ENCODE results near the gene ZNF789. TPM values are rescaled to one million over a fixed set of nuclear protein-coding genes. Genes with fewer than 3 reads are reported as not detected.
"Not testable (repeated sequence)": the region's sequence is repeated elsewhere in the genome, so short reads cannot be mapped to it uniquely, and the experiment has no call there.

Gene ZNF789
- polyA plus RNA-seq (2012; ENCODE audit: insufficient read depth, insufficient read length, low read depth), result 5.5 TPM

- H3K4me1 ChIP-seq, result no peaks in the 10 kb centered on the region; the same call in 1 of the 2 replicates
- TF ChIP-seq CTCF (IDR thresholded peaks at IDR 0.05; ENCODE audit: low read depth, low read length), result no peak
- peak within 1 kb of the TSS; percentile 92 for H3K4me3 ChIP-seq (ENCODE audit: low read depth, low read length)
- peaks cover under 1% of the 10 kb centered on the region; the same call in 1 of the 2 replicates for H3K36me3 ChIP-seq
- no peaks in the 10 kb centered on the region for H3K9me3 ChIP-seq
- H3K27me3 ChIP-seq, result no peaks in the 10 kb centered on the region
- peak; percentile 99 for DNase-seq
Observed at GRCh38 chr7:99472561-99473314, at the start of gene ZNF789. TSS of gene ZNF789 (plus strand) at chr7:99472890. CDS start at chr7:99476457, 3,567 bp downstream.

- Histone ChIP-seq H3K4me3 (ENCODE audit: low read depth, low read length) (no peak overlapping the region), H3K4me1 (no peaks in the 10 kb centered on the region), H3K27me3 (no peaks in the 10 kb centered on the region), H3K9me3 (no peaks in the 10 kb centered on the region), H3K36me3 (peaks cover 64% of the 10 kb centered on the region)
- DNase-seq, result no peak
- TF ChIP-seq CTCF (IDR thresholded peaks at IDR 0.05; ENCODE audit: low read depth, low read length), result no peak
Observed at GRCh38 chr7:99424932-99425730, 47.6 kb upstream of the ZNF789 start.

GRCh38 chr7:99428972-99429566 is 43.6 kb upstream of the ZNF789 start:
- H3K27me3 ChIP-seq, result no peaks in the 10 kb centered on the region

GRCh38 chr7:99429756-99430155 is 42.9 kb upstream of the ZNF789 start:
- no peaks in the 10 kb centered on the region for H3K27me3 ChIP-seq
- no peak overlapping the region for H3K4me3 ChIP-seq (ENCODE audit: low read depth, low read length)
- H3K4me1 ChIP-seq, result no peaks in the 10 kb centered on the region
- no peak for DNase-seq
- TF ChIP-seq CTCF (IDR thresholded peaks at IDR 0.05; ENCODE audit: low read depth, low read length), result no peak
- peaks cover 69% of the 10 kb centered on the region for H3K36me3 ChIP-seq
- no peaks in the 10 kb centered on the region for H3K9me3 ChIP-seq

More at GRCh38 chr7:99428972-99429566, 43.6 kb upstream of the ZNF789 start:
- TF ChIP-seq CTCF (IDR thresholded peaks at IDR 0.05; ENCODE audit: low read depth, low read length), result no peak
- Histone ChIP-seq H3K36me3 (peaks cover 73% of the 10 kb centered on the region), H3K9me3 (no peaks in the 10 kb centered on the region), H3K4me1 (no peaks in the 10 kb centered on the region), H3K4me3 (ENCODE audit: low read depth, low read length) (no peak overlapping the region)
- no peak for DNase-seq

GRCh38 chr7:99431756-99432540 is 40.7 kb upstream of the ZNF789 start:
- H3K9me3 ChIP-seq; H3K27me3 ChIP-seq; H3K4me3 ChIP-seq (ENCODE audit: low read depth, low read length); DNase-seq; H3K4me1 ChIP-seq: not testable (repeated sequence)
- H3K36me3 ChIP-seq, result peaks cover 65% of the 10 kb centered on the region

GRCh38 chr7:99433158-99433557 is 39.5 kb upstream of the ZNF789 start:
- no peak for DNase-seq
- no peaks in the 10 kb centered on the region for H3K9me3 ChIP-seq
- H3K36me3 ChIP-seq, result peaks cover 65% of the 10 kb centered on the region
- no peak for TF ChIP-seq CTCF (IDR thresholded peaks at IDR 0.05; ENCODE audit: low read depth, low read length)
- H3K4me1 ChIP-seq, result no peaks in the 10 kb centered on the region; the same call in 1 of the 2 replicates
- no peak overlapping the region for H3K4me3 ChIP-seq (ENCODE audit: low read depth, low read length)
- H3K27me3 ChIP-seq, result no peaks in the 10 kb centered on the region
